ENCODE data around the gene RPS18. TPM values are rescaled to one million over a fixed set of nuclear protein-coding genes. Genes with fewer than 3 reads are reported as not detected.
A peak's percentile ranks its signal among the peaks of the same experiment; 100 is the strongest.

Gene RPS18
- total and polyA plus RNA-seq, 9 of the 15 experiments (the other 6 are each of a cell fraction or from before 2014, with no cell fraction given): 5,023 to 17,516 (median 8,131) TPM

DNA sequence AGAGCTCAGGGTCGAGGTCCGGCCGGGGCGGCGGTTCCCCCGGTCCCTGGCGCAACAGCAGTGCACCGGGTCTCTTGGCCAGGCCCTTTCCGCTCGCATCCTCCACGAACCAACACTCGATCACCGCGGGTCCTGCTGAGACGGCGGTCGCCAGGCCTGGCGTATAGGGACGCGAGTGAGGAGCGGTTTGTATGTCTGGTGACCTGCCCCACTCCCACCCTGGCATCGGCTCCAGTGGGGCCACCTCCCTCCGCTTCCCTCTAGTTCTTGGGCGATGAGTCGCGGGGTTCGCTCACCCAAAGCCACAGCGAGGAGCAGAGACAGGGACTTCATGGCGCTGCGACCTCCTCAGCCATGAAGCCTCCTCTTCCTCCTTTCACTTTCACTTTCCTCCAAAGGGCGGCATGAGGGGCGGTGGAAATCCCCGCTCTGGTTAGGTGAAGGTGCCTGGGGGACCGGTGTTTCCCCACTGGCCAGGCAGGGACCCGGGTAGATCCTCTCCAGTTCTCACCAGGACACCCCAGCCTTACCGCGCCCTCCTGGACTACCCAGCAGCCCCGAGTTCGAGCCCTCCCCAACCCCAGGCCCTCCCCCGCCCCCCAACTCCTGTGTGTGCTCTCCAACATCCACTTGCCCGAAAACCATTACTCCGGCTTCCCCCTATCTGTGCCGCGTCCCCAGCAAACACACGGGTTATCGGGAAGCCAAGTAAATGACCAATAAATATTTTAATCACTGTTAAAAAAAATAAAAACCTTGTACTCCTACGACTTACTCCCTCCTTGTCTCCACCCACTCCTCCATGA is 42.0 kb downstream of the RPS18 start, which contains the start of gene TAPBP (continued):
- TF ChIP-seq ZC3H4 (CRISPR knock-in tag; IDR thresholded peaks at IDR 0.05; ENCODE audit: borderline replicate concordance) (no peak), DMBX1 (CRISPR knock-in tag; IDR thresholded peaks at IDR 0.05; ENCODE audit: borderline replicate concordance) (no peak), ZNF282 (CRISPR knock-in tag; IDR thresholded peaks at IDR 0.05) (no peak), ZNF57 (CRISPR knock-in tag; IDR thresholded peaks at IDR 0.05) (no peak), PHB2 (IDR thresholded peaks at IDR 0.05; ENCODE audit: low read depth) (no peak), ELF2 (CRISPR knock-in tag; IDR thresholded peaks at IDR 0.05) (peak; percentile 37; the same call in 1 of the 2 replicates), BHLHE40 (IDR thresholded peaks at IDR 0.05; ENCODE audit: low read length) (no peak), HDAC3 (IDR thresholded peaks at IDR 0.05; ENCODE audit: borderline replicate concordance, partially characterized antibody) (no peak), SMARCA4 (IDR thresholded peaks at IDR 0.05) (no peak; the same call in 1 of the 2 replicates), ADNP (tag; IDR thresholded peaks at IDR 0.05) (no peak), BRF1 (IDR thresholded peaks at IDR 0.05; ENCODE audit: borderline replicate concordance, extremely low read depth, insufficient read length) (no peak), OTX1 (CRISPR knock-in tag; IDR thresholded peaks at IDR 0.05) (0 out of 2 replicates have a peak, but pooled peaks have one; percentile 36), MAFK (IDR thresholded peaks at IDR 0.05; ENCODE audit: low read length) (no peak), SUPT5H (IDR thresholded peaks at IDR 0.05) (peak; percentile 68; the same call in 1 of the 2 replicates)
- TF ChIP-seq, protein P1, sequence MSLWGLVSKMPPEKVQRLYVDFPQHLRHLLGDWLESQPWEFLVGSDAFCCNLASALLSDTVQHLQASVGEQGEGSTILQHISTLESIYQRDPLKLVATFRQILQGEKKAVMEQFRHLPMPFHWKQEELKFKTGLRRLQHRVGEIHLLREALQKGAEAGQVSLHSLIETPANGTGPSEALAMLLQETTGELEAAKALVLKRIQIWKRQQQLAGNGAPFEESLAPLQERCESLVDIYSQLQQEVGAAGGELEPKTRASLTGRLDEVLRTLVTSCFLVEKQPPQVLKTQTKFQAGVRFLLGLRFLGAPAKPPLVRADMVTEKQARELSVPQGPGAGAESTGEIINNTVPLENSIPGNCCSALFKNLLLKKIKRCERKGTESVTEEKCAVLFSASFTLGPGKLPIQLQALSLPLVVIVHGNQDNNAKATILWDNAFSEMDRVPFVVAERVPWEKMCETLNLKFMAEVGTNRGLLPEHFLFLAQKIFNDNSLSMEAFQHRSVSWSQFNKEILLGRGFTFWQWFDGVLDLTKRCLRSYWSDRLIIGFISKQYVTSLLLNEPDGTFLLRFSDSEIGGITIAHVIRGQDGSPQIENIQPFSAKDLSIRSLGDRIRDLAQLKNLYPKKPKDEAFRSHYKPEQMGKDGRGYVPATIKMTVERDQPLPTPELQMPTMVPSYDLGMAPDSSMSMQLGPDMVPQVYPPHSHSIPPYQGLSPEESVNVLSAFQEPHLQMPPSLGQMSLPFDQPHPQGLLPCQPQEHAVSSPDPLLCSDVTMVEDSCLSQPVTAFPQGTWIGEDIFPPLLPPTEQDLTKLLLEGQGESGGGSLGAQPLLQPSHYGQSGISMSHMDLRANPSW (CRISPR knock-in tag; IDR thresholded peaks at IDR 0.05): no peak
- TF ChIP-seq, protein P2, sequence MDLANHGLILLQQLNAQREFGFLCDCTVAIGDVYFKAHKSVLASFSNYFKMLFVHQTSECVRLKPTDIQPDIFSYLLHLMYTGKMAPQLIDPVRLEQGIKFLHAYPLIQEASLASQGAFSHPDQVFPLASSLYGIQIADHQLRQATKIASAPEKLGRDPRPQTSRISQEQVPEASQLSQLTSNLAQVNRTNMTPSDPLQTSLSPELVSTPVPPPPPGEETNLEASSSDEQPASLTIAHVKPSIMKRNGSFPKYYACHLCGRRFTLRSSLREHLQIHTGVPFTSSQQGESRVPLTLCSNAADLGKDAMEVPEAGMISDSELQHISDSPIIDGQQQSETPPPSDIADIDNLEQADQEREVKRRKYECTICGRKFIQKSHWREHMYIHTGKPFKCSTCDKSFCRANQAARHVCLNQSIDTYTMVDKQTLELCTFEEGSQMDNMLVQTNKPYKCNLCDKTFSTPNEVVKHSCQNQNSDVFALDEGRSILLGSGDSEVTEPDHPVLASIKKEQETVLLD (IDR thresholded peaks at IDR 0.05): no peak; the same call in 1 of the 2 replicates
- TF ChIP-seq, protein P3, sequence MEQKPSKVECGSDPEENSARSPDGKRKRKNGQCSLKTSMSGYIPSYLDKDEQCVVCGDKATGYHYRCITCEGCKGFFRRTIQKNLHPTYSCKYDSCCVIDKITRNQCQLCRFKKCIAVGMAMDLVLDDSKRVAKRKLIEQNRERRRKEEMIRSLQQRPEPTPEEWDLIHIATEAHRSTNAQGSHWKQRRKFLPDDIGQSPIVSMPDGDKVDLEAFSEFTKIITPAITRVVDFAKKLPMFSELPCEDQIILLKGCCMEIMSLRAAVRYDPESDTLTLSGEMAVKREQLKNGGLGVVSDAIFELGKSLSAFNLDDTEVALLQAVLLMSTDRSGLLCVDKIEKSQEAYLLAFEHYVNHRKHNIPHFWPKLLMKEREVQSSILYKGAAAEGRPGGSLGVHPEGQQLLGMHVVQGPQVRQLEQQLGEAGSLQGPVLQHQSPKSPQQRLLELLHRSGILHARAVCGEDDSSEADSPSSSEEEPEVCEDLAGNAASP (IDR thresholded peaks at IDR 0.05): no peak
- TF ChIP-seq, protein P4, sequence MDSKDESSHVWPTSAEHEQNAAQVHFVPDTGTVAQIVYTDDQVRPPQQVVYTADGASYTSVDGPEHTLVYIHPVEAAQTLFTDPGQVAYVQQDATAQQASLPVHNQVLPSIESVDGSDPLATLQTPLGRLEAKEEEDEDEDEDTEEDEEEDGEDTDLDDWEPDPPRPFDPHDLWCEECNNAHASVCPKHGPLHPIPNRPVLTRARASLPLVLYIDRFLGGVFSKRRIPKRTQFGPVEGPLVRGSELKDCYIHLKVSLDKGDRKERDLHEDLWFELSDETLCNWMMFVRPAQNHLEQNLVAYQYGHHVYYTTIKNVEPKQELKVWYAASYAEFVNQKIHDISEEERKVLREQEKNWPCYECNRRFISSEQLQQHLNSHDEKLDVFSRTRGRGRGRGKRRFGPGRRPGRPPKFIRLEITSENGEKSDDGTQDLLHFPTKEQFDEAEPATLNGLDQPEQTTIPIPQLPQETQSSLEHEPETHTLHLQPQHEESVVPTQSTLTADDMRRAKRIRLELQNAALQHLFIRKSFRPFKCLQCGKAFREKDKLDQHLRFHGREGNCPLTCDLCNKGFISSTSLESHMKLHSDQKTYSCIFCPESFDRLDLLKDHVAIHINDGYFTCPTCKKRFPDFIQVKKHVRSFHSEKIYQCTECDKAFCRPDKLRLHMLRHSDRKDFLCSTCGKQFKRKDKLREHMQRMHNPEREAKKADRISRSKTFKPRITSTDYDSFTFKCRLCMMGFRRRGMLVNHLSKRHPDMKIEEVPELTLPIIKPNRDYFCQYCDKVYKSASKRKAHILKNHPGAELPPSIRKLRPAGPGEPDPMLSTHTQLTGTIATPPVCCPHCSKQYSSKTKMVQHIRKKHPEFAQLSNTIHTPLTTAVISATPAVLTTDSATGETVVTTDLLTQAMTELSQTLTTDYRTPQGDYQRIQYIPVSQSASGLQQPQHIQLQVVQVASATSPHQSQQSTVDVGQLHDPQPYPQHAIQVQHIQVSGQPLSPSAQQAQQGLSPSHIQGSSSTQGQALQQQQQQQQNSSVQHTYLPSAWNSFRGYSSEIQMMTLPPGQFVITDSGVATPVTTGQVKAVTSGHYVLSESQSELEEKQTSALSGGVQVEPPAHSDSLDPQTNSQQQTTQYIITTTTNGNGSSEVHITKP (IDR thresholded peaks at IDR 0.05; ENCODE audit: partially characterized antibody): no peak
- TF ChIP-seq, protein P5, sequence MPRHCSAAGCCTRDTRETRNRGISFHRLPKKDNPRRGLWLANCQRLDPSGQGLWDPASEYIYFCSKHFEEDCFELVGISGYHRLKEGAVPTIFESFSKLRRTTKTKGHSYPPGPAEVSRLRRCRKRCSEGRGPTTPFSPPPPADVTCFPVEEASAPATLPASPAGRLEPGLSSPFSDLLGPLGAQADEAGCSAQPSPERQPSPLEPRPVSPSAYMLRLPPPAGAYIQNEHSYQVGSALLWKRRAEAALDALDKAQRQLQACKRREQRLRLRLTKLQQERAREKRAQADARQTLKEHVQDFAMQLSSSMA (CRISPR knock-in tag; IDR thresholded peaks at IDR 0.05): no peak

Measured in K562 (cell line).